GM21447 (cell line): ENCODE measurements around the gene HELB.

Source experiments
- ATAC-seq: cut with Tn5 transposase; IDR thresholded peaks from one replicate; pipeline ENCODE4 v1.9.1; 2021; ENCODE audit not compliant: unreplicated experiment

Gene HELB

DNA sequence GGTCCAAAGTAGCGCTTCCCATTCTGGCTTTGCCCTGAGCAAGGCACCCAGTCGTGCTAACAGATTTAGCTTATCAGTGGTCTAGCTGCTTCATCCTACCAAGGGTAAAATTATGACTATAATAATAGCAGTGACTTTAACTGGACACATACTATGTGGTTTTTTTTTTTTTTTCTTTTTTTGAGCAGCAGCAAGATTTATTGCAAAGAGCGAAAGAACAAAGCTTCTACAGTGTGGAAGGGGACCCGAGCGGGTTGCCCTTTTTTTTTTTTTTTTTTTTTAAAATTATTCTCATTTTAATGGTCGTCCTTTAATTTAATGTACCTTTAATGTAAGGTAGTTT, 505 bp downstream of the HELB start:
- no peak for ATAC-seq

- ATAC-seq = peak; percentile 56
Observed at GRCh38 chr12:66303316-66303804, 1.1 kb downstream of the HELB start.

GRCh38 chr12:66304296-66304900, 2.1 kb downstream of the HELB start:
- ATAC-seq = no peak

DNA sequence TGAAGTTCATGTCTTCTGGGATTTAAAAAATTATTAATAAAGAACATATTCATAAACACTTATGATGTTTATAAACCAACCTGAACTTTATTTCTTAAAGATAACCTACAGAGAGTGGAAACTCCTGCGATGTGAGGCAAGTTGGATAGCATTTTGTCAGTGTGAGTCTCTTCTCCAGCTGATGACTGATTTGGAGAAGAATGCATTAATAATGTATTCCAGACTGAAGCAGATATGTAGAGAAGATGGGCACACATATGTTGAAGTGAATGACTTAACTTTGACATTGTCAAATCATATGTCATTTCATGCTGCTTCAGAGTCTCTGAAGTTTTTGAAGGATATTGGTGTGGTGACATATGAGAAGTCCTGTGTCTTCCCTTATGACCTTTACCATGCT, 7.3 kb downstream of the HELB start:
- ATAC-seq = no peak

GRCh38 chr12:66312189-66312588, 9.9 kb downstream of the HELB start:
- no peak for ATAC-seq

- no peak for ATAC-seq
Observed at GRCh38 chr12:66314278-66314677, 12.0 kb downstream of the HELB start.

- peak; percentile 65 for ATAC-seq
Observed at GRCh38 chr12:66319266-66319954, 17.1 kb downstream of the HELB start.

DNA sequence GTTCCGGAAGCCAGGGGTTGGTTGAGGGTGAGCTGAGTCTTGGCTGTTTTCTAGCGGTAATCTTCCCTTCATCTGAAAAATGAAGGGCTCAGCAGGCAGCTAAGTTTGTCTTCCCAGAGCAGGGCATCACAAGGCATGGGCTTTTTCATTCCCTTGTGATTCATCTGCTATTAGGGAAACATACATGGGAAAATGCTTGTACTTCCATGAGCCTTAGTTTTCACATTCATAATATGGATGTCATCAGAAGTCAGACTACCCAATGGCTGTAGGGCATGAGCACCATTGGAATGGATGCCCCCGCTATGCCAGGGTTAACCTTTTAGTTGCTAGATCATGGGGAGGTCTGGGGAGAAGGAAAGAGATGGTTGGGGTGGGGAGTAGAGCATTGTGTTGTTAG, 18.7 kb downstream of the HELB start:
- no peak for ATAC-seq

DNA sequence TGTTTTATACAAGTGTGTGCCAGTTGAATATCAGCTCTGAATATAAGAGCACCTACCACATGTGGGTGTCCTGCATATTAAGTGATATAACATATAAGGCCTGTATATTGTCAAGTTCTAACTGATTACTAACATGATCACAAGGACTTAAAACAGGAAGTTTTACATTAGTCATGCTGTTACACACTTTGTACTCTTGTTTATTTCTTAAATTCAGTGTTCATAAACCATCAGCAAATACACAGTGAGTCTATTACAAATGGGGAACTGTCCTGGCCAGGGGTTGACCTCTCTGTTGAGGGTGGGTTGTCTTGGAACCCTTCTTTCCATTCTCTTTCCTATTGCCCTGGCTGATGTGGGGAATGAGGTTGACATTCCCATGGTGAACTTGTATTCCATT, 19.1 kb downstream of the HELB start:
- ATAC-seq = no peak

DNA sequence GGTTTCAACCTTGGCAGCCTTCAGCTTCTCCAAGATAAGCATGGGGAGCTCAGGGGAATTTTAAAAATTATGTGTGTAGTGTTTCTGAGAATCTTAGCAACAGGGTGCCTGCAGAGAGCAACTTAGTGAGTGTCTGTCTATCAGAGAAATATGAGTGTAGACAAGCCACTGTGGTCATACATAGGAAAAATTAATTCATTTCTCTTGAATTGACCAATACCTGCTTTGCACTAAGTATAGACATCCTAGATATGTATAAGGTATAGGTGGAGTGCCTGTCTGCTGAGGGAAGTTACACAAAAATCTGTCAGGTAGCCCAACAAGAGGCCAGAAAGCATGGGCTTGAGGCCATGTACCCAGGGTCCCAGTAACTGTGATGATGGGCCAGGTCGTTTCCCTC, 20.7 kb downstream of the HELB start:
- ATAC-seq = no peak

DNA sequence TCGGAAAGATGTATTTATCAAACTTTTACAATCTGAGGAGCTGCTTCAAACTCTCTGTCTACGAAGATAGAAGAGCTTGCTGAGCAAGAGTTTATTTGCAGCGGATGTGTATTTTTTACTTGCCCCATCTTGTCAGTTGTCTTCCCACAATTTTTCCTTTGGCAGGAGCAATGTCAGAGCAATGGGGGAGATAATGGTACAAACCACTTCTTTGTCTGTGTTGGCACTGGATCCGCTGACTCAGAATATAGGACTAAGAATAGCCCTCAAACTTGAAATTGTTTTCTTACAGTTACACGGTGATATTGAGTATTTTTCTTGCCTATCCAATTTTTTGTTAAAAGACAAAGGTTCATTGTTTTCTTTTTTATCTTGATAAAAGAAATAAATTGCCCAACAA, 27.6 kb downstream of the HELB start:
- no peak for ATAC-seq

- no peak for ATAC-seq
Observed at GRCh38 chr12:66331016-66331415, 28.7 kb downstream of the HELB start.

GRCh38 chr12:66331814-66332213, 29.5 kb downstream of the HELB start:
- no peak for ATAC-seq

GRCh38 chr12:66335746-66336145, 33.5 kb downstream of the HELB start:
- no peak for ATAC-seq

GRCh38 chr12:66337381-66338010, 35.2 kb downstream of the HELB start:
- ATAC-seq = no peak

DNA sequence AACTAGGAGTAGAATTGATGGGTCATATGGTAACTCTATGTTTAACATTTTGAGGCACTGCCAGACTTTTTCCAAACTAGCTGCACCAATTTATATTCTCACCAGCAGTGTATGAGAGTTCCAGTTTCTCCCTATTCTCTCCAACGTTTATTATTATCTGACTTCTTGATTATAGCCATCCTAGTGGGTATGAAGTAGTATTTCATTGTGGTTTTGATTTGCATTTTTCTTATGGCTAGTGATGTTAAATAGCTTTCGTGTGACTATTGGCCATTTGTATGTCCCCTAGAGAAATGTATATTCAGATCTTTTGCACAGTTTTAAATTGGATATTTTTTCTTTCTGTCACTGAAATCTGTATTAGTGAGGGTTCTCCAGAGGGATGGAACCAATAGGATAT, 37.8 kb downstream of the HELB start:
- no peak for ATAC-seq

- no peak for ATAC-seq
Observed at GRCh38 chr12:66341126-66341525, 38.8 kb downstream of the HELB start.

DNA sequence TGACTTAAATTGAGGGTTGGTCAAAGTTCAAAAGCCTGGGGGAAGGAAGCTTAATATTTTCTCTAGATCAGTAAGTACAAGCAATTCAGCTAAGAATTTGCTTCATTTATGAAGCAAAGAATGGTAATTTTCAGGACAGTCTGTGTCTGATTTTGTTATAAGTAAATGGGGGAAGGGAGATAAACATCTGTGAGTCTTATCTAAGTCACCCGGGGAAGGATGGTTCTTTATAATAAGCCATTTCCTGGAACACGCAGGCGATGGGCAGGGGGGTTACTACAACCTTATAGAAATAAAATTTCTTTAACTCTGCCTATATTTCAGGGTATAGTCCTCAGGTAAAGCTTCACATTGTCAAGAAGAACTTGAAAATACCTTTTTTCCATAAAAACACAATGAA, 42.9 kb downstream of the HELB start:
- ATAC-seq = no peak

DNA sequence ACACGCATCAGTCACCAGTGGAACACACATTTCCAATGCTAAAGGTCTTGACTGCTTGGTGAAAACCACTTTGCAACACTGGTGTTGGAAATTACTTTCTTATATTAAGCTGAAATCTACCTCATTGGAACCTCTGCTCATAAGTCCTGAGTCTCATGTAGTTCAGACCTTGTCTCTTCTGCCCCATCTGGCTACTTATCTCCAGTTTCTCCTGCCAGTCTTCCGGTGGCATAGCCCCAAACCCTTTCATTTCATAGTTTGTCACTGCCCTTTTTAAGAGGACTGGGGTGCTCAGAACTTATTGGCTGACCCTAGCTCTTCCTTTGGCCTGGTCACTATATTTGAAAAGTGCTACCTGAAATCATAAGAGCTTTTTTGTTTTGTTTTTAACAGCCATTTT, 43.7 kb downstream of the HELB start:
- ATAC-seq = no peak

DNA sequence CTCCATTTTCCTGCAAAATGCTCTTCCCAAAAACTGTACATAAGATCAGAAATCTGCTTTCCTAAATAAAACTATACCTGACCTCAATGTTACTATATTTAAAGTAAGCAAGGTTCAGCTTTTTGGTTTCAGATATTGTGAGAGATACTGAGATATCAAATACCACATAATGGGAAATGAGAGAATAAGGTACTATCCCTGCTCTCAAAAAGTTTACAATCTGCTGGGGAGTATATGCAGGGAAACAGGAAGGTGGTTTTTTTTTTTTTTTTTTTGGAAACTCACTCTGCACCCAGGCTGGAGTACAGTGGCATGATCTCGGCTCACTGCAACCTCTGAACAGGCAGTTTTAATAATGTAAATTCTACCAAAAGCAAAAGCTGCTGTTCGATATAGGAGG, 49.0 kb downstream of the HELB start:
- no peak for ATAC-seq

- ATAC-seq = no peak
Observed at GRCh38 chr12:66352197-66352596, 49.9 kb downstream of the HELB start.

- ATAC-seq = no peak
Observed at GRCh38 chr12:66352899-66353298, 50.6 kb downstream of the HELB start.

GRCh38 chr12:66354291-66354690, 52.0 kb downstream of the HELB start:
- ATAC-seq = no peak
